Adrenal gland (tissue), 12 donors: ENCODE measurements around the gene MCOLN1. TPM values are rescaled to one million over a fixed set of nuclear protein-coding genes. Genes with fewer than 3 reads are reported as not detected.

ENCODE experiments used
- DNase-seq, 7 donors: peaks; one replicate each; pipeline ENCODE4 v3.0.0-alpha.2; 2019 to 2020
- H3K27ac ChIP-seq, 5 donors: fragments of 200-600 bp; sonication (generic) in 4 of 5; 1 replicate in 3 of 5; 2 replicates in 2 of 5; pipeline versions ENCODE4 v1.5.1 to v1.8.0; 2016 to 2020; ENCODE audit warnings: mild to moderate bottlenecking in 1 of 5
- H3K27me3 ChIP-seq: fragments of 200-600 bp; 2 replicates; pipeline ENCODE4 v1.8.0; 2021
- H3K36me3 ChIP-seq, 2 donors: fragments of 200-600 bp; replicated peaks in 1 of 2; 1 replicate in 1 of 2; 2 replicates in 1 of 2; pipeline versions ENCODE4 v1.5.1 to v1.8.0; 2018 to 2022
- H3K4me1 ChIP-seq, 2 donors: fragments of 200-600 bp; replicated peaks in 1 of 2; 1 replicate in 1 of 2; 2 replicates in 1 of 2; pipeline versions ENCODE4 v1.5.1 to v1.8.0; 2018 to 2021
- H3K4me3 ChIP-seq, 4 donors: fragments of 200-600 bp; sonication (generic) in 3 of 4; one replicate each; pipeline ENCODE4 v1.5.1; 2016 to 2018
- H3K9me3 ChIP-seq, 3 donors: fragments of 200-600 bp; sonication (generic) in 1 of 3; replicated peaks in 1 of 3; 1 replicate in 2 of 3; 2 replicates in 1 of 3; pipeline versions ENCODE4 v1.5.1 to v1.8.0; 2016 to 2021
- POLR2A ChIP-seq, 2 donors: fragments of 450-650 bp; IDR thresholded peaks; one replicate each; pipeline ENCODE4 v1.6.1; 2017; ENCODE audit warnings: antibody characterized with exemption in 2 of 2, mild to moderate bottlenecking in 2 of 2, moderate library complexity in 1 of 2
- WGBS, 4 donors: extraction: QIAGEN DNeasy Blood & Tissue Kit in 2 of 4; methylation state at CpG; one replicate each; pipeline versions ENCODE4 v1.1.5 to v1.1.7; 2013 to 2017; 5-methylcytosine and 5-hydroxymethylcytosine counted together
- intact Hi-C, 2 donors: fragments of 100-400 bp; cut with DNase I; formaldehyde crosslinking; loops; one replicate each; pipeline versions ENCODE4 v1.14.1 to v1.15.0; 2022 to 2023
- polyA plus RNA-seq, 3 donors: library from polyadenylated mRNA; stranded (reverse); fragments of 200-250 nt in 2 of 3; fragments of 350-450 nt in 1 of 3; fragmentation: Illumina TruSeq in 1 of 3; extraction: RNeasy Lipid Tissue Mini Kit (QIAGEN cat#74804) in 1 of 3; gene quantifications; one replicate each; pipeline ENCODE4 v1.2.3, GENCODE V29; 2013 to 2014
- total RNA-seq, 9 donors: library from RNA; depleted of rRNA in 4 of 9; stranded (reverse); fragments of >200 nt in 4 of 9; fragments of 120-200 nt in 1 of 9; fragmentation: NEBNext Ultra II Directional in 1 of 9; extraction: Animal tissue kit (Norgen Biotek cat#: 25700) in 1 of 9; gene quantifications; one replicate each; pipeline versions ENCODE4 v1.1.0 to v1.2.4, GENCODE V29; 2013 to 2023
- TF ChIP-seq, protein P1 (sequence below), 6 experiments: fragments of 450-650 bp in 4 of 6; fragments of 200-600 bp in 2 of 6; sonication (generic) in 1 of 6; IDR thresholded peaks; 1 replicate in 5 of 6; 2 replicates in 1 of 6; pipeline versions ENCODE4 v1.5.1 to v1.8.0; 2016 to 2021; ENCODE audit warnings: antibody characterized with exemption in 6 of 6, mild to moderate bottlenecking in 2 of 6, moderate library complexity in 1 of 6
- donor health status: healthy with polysubstance abuse.
- donor health status: Bipolar disorder and iron deficiency.
- donor health status: DM: yes; HTN: yes; CAD: no.
- donor health status: DM: no; HTN: no; CAD: no.
- donor health status: DM: no; HTN: no; CAD: no.
- donor health status: DM: yes; HTN: yes; CAD: no.

MCOLN1 gene
- total and polyA plus RNA-seq, 12 donors, result 6.0 to 212 (median 57.1) TPM

DNA sequence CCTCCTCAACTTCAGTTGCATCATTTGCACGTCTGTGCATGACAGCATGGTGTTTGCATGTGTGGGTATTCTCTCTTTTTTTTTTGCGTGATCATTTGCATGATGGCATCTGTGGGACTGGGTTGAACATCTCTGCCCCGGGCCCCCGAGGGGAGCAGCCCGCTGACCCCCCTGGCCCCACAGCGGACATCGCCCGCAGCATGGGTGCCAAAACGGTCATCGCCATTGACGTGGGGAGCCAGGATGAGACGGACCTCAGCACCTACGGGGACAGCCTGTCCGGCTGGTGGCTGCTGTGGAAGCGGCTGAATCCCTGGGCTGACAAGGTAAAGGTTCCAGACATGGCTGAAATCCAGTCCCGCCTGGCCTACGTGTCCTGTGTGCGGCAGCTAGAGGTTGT lies 36.2 kb downstream of the MCOLN1 start:
- no peak overlapping the region for H3K4me3 ChIP-seq
- peaks cover 0 to 62% of the 10 kb centered on the region in 2 donors for H3K36me3 ChIP-seq
- intact Hi-C loops, result no loop called here
- DNase-seq, result no peak
- TF ChIP-seq POLR2A (IDR thresholded peaks at IDR 0.05), result no peak
- TF ChIP-seq, protein P1, sequence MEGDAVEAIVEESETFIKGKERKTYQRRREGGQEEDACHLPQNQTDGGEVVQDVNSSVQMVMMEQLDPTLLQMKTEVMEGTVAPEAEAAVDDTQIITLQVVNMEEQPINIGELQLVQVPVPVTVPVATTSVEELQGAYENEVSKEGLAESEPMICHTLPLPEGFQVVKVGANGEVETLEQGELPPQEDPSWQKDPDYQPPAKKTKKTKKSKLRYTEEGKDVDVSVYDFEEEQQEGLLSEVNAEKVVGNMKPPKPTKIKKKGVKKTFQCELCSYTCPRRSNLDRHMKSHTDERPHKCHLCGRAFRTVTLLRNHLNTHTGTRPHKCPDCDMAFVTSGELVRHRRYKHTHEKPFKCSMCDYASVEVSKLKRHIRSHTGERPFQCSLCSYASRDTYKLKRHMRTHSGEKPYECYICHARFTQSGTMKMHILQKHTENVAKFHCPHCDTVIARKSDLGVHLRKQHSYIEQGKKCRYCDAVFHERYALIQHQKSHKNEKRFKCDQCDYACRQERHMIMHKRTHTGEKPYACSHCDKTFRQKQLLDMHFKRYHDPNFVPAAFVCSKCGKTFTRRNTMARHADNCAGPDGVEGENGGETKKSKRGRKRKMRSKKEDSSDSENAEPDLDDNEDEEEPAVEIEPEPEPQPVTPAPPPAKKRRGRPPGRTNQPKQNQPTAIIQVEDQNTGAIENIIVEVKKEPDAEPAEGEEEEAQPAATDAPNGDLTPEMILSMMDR (IDR thresholded peaks at IDR 0.05), result no peak
- no peaks in the 10 kb centered on the region for H3K27me3 ChIP-seq
- H3K27ac ChIP-seq, result no peak overlapping the region
- H3K9me3 ChIP-seq, result no peaks in the 10 kb centered on the region
- WGBS, 4 donors, result 90 to 98% (median 92%) methylated on average over 18 of the region's 18 CpGs
- no peaks in the 10 kb centered on the region for H3K4me1 ChIP-seq

DNA sequence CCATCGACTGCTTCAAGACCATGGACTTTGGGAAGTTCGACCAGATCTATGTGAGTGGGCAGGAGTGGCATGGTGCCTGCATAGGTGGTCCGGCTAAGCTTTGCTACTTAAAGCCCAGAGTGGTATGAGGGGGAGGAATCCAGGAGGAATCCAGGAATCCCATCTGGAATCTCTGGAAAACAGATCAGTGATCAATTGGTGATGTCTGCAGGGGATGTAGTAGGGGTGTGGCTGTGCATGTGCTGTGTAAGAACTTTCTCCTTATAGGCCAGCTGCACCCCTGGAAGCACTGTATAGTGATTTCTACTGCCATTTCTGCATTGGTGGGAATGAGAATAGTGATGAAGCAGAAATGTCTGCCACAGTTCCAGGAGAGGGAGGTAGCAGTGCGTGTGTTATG lies 36.7 kb downstream of the MCOLN1 start:
- DNase-seq, result no peak
- intact Hi-C loops, result no loop called here
- Histone ChIP-seq H3K9me3 (no peaks in the 10 kb centered on the region), H3K4me3 (no peak overlapping the region), H3K4me1 (no peaks in the 10 kb centered on the region), H3K36me3 (peaks cover 0 to 62% of the 10 kb centered on the region in 2 donors), H3K27ac (no peak overlapping the region), H3K27me3 (no peaks in the 10 kb centered on the region)
- TF ChIP-seq POLR2A (IDR thresholded peaks at IDR 0.05), result no peak
- TF ChIP-seq, protein P1 (IDR thresholded peaks at IDR 0.05), result no peak
- 58 to 97% (median 67%) methylated on average over 3 to 4 of the region's 4 CpGs for WGBS, 4 donors

DNA sequence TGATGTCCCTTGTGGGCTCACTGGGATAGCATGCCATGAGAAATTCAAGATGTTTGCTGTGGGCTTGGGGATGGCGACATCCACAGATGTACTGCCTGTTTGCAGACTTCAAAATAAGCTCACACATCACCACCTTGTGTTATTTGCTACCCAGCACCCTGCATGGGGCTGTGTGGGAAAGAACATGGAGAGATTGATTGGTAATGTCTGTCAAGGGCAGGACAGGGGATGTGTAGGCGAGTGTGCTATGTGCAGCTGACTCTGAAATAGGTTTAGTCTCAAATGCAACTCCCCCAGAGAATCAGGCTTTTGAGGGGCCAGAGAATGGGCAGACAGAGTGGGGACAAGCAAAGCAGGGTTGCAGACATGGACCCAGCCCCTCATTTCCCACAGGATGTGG lies 37.8 kb downstream of the MCOLN1 start:
- no peaks in the 10 kb centered on the region for H3K4me1 ChIP-seq
- WGBS, 4 donors, result 93 to 98% (median 94%) methylated on average over 2 of the region's 2 CpGs
- no peaks in the 10 kb centered on the region for H3K27me3 ChIP-seq
- no peak for DNase-seq
- H3K9me3 ChIP-seq, result no peaks in the 10 kb centered on the region
- H3K27ac ChIP-seq, result no peak overlapping the region
- H3K36me3 ChIP-seq, result peaks cover 0 to 54% of the 10 kb centered on the region in 2 donors
- H3K4me3 ChIP-seq, result no peak overlapping the region
- TF ChIP-seq POLR2A (IDR thresholded peaks at IDR 0.05), result no peak
- TF ChIP-seq, protein P1 (IDR thresholded peaks at IDR 0.05), result no peak
- intact Hi-C loops, result no loop called here

DNA sequence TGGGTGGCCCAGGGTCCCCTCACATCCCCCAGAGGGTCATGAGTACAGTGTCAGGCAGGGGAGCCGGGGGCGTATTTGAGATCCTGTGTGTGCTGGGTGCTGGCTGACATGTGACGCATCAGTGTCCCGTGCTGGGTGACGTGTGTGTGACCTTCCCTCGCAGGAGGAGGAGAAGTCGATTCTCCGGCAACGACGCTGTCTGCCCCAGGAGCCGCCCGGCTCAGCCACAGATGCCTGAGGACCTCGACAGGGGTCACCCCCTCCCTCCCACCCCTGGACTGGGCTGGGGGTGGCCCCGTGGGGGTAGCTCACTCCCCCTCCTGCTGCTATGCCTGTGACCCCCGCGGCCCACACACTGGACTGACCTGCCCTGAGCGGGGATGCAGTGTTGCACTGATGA lies 38.9 kb downstream of the MCOLN1 start:
- no peak for TF ChIP-seq POLR2A (IDR thresholded peaks at IDR 0.05)
- TF ChIP-seq, protein P1 (IDR thresholded peaks at IDR 0.05), result no peak
- Histone ChIP-seq H3K4me1 (no peaks in the 10 kb centered on the region), H3K36me3 (peaks cover 0 to 46% of the 10 kb centered on the region in 2 donors), H3K27ac (no peak overlapping the region), H3K27me3 (no peaks in the 10 kb centered on the region), H3K4me3 (no peak overlapping the region), H3K9me3 (no peaks in the 10 kb centered on the region)
- DNase-seq, result no peak
- 73 to 100% (median 78%) methylated on average over 1 to 17 of the region's 17 CpGs; no CpG with 5 or more reads in 1 of the 4 donors for WGBS, 4 donors
- intact Hi-C loops, result no loop called here
